ENCODE data around the gene KMT2C.
"Not testable (repeated sequence)": the region's sequence is repeated elsewhere in the genome, so short reads cannot be mapped to it uniquely, and the experiment has no call there.

The KMT2C gene

GRCh38 chr7:152445386-152446008, 9.7 kb upstream of the KMT2C start:
- in situ Hi-C loops (cut with HindIII; ENCODE audit: low pct_ligation_motif_present, low pct_unique_long_range_greater_than_20kb, low sequenced_read_pairs) = not testable (repeated sequence)

GRCh38 chr7:152443586-152443985, 7.8 kb upstream of the KMT2C start:
- in situ Hi-C loops (cut with HindIII; ENCODE audit: low pct_ligation_motif_present, low pct_unique_long_range_greater_than_20kb, low sequenced_read_pairs) = no loop called here
- DNase-seq = no peak

More at GRCh38 chr7:152445386-152446008, 9.7 kb upstream of the KMT2C start:
- not testable (repeated sequence) for DNase-seq

GRCh38 chr7:152442330-152442835, 6.6 kb upstream of the KMT2C start:
- no peak for DNase-seq
- in situ Hi-C loops (cut with HindIII; ENCODE audit: low pct_ligation_motif_present, low pct_unique_long_range_greater_than_20kb, low sequenced_read_pairs) = no loop called here

- DNase-seq; in situ Hi-C loops (cut with HindIII; ENCODE audit: low pct_ligation_motif_present, low pct_unique_long_range_greater_than_20kb, low sequenced_read_pairs): not testable (repeated sequence)
These were observed 6.0 kb upstream of the KMT2C start for GRCh38 chr7:152441810-152442209.

- DNase-seq; in situ Hi-C loops (cut with HindIII; ENCODE audit: low pct_ligation_motif_present, low pct_unique_long_range_greater_than_20kb, low sequenced_read_pairs): not testable (repeated sequence)
These were observed 5.4 kb upstream of the KMT2C start for GRCh38 chr7:152441168-152441567.

GRCh38 chr7:152438017-152438416, 2.2 kb upstream of the KMT2C start:
- DNase-seq; in situ Hi-C loops (cut with HindIII; ENCODE audit: low pct_ligation_motif_present, low pct_unique_long_range_greater_than_20kb, low sequenced_read_pairs): not testable (repeated sequence)

- in situ Hi-C loops (cut with HindIII; ENCODE audit: low pct_ligation_motif_present, low pct_unique_long_range_greater_than_20kb, low sequenced_read_pairs); DNase-seq: not testable (repeated sequence)
These were observed 1.2 kb upstream of the KMT2C start for GRCh38 chr7:152436931-152437575.

- in situ Hi-C loops (cut with HindIII; ENCODE audit: low pct_ligation_motif_present, low pct_unique_long_range_greater_than_20kb, low sequenced_read_pairs) = no loop called here
- DNase-seq = peak; percentile 97
These were observed 518 bp upstream of the KMT2C start for GRCh38 chr7:152436111-152436930.

GRCh38 chr7:152434511-152435383, 1.1 kb downstream of the KMT2C start:
- in situ Hi-C loops (cut with HindIII; ENCODE audit: low pct_ligation_motif_present, low pct_unique_long_range_greater_than_20kb, low sequenced_read_pairs) = not testable (repeated sequence)
- DNase-seq = peak; percentile 64

GRCh38 chr7:152433721-152434490, 1.9 kb downstream of the KMT2C start:
- DNase-seq = peak; percentile 50
- in situ Hi-C loops (cut with HindIII; ENCODE audit: low pct_ligation_motif_present, low pct_unique_long_range_greater_than_20kb, low sequenced_read_pairs) = not testable (repeated sequence)

GRCh38 chr7:152432735-152433134, 3.1 kb downstream of the KMT2C start:
- in situ Hi-C loops (cut with HindIII; ENCODE audit: low pct_ligation_motif_present, low pct_unique_long_range_greater_than_20kb, low sequenced_read_pairs); DNase-seq: not testable (repeated sequence)

GRCh38 chr7:152430854-152431253, 4.9 kb downstream of the KMT2C start:
- DNase-seq = no peak
- in situ Hi-C loops (cut with HindIII; ENCODE audit: low pct_ligation_motif_present, low pct_unique_long_range_greater_than_20kb, low sequenced_read_pairs) = no loop called here

- in situ Hi-C loops (cut with HindIII; ENCODE audit: low pct_ligation_motif_present, low pct_unique_long_range_greater_than_20kb, low sequenced_read_pairs); DNase-seq: not testable (repeated sequence)
These were observed 5.7 kb downstream of the KMT2C start for GRCh38 chr7:152430118-152430517.

GRCh38 chr7:152424348-152425108, 11.3 kb downstream of the KMT2C start:
- no peak for DNase-seq
- in situ Hi-C loops (cut with HindIII; ENCODE audit: low pct_ligation_motif_present, low pct_unique_long_range_greater_than_20kb, low sequenced_read_pairs) = no loop called here

- no peak for DNase-seq
- in situ Hi-C loops (cut with HindIII; ENCODE audit: low pct_ligation_motif_present, low pct_unique_long_range_greater_than_20kb, low sequenced_read_pairs) = no loop called here
These were observed 11.8 kb downstream of the KMT2C start for GRCh38 chr7:152423991-152424347.

- DNase-seq; in situ Hi-C loops (cut with HindIII; ENCODE audit: low pct_ligation_motif_present, low pct_unique_long_range_greater_than_20kb, low sequenced_read_pairs): not testable (repeated sequence)
These were observed 12.6 kb downstream of the KMT2C start for GRCh38 chr7:152423171-152423570.

GRCh38 chr7:152420950-152421349, 14.9 kb downstream of the KMT2C start:
- in situ Hi-C loops (cut with HindIII; ENCODE audit: low pct_ligation_motif_present, low pct_unique_long_range_greater_than_20kb, low sequenced_read_pairs); DNase-seq: not testable (repeated sequence)
